Measurements from ENCODE around the gene SLC16A1.

GRCh38 chr1:112938210-112938609 lies 17.8 kb downstream of the SLC16A1 start:
- no peak for TF ChIP-seq L3MBTL2 (conservative IDR thresholded peaks at IDR 0.05)
- no peak for TF ChIP-seq ELF4 (IDR thresholded peaks at IDR 0.05)
- no peak for TF ChIP-seq FOXM1 (IDR thresholded peaks at IDR 0.05; ENCODE audit: borderline replicate concordance)
- TF ChIP-seq ZNF384 (IDR thresholded peaks at IDR 0.05) = no peak
- no peak for TF ChIP-seq SP1 (IDR thresholded peaks at IDR 0.05)
- TF ChIP-seq FOXK2 (IDR thresholded peaks at IDR 0.05) = no peak
- TF ChIP-seq ARNT (IDR thresholded peaks at IDR 0.05) = no peak
- TF ChIP-seq TARDBP (IDR thresholded peaks at IDR 0.05) = no peak
- TF ChIP-seq LEF1 (IDR thresholded peaks at IDR 0.05; ENCODE audit: borderline replicate concordance) = no peak

All from HEK293T (cell line).